ENCODE results near the gene MPP1.

- TF ChIP-seq SP1 (IDR thresholded peaks at IDR 0.05), result no peak
- no peak for TF ChIP-seq FOXK2 (IDR thresholded peaks at IDR 0.05)
- no peak for TF ChIP-seq FOXM1 (IDR thresholded peaks at IDR 0.05; ENCODE audit: borderline replicate concordance)
- TF ChIP-seq, protein P1, sequence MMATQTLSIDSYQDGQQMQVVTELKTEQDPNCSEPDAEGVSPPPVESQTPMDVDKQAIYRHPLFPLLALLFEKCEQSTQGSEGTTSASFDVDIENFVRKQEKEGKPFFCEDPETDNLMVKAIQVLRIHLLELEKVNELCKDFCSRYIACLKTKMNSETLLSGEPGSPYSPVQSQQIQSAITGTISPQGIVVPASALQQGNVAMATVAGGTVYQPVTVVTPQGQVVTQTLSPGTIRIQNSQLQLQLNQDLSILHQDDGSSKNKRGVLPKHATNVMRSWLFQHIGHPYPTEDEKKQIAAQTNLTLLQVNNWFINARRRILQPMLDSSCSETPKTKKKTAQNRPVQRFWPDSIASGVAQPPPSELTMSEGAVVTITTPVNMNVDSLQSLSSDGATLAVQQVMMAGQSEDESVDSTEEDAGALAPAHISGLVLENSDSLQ (IDR thresholded peaks at IDR 0.05), result no peak
- TF ChIP-seq BHLHE40 (IDR thresholded peaks at IDR 0.05; ENCODE audit: borderline replicate concordance), result no peak
- TF ChIP-seq L3MBTL2 (conservative IDR thresholded peaks at IDR 0.05), result no peak
- no peak for TF ChIP-seq ELF4 (IDR thresholded peaks at IDR 0.05)
- no peak for TF ChIP-seq ARNT (IDR thresholded peaks at IDR 0.05)
- no peak for TF ChIP-seq SUZ12 (IDR thresholded peaks at IDR 0.05)
Observed at GRCh38 chrX:154742613-154743012, 62.7 kb downstream of the MPP1 start.

Data from HEK293T (cell line).